GM21360 (cell line): ENCODE measurements around the gene ADIG.
"Not testable (repeated sequence)": the region's sequence is repeated elsewhere in the genome, so short reads cannot be mapped to it uniquely, and the experiment has no call there.

ENCODE experiments used
- ATAC-seq: cut with Tn5 transposase; IDR thresholded peaks from one replicate; pipeline ENCODE4 v1.9.1; 2021; ENCODE audit warnings: mild to moderate bottlenecking, moderate library complexity; ENCODE audit not compliant: unreplicated experiment

ADIG gene

GRCh38 chr20:38569747-38570525 lies 11.1 kb upstream of the ADIG start:
- ATAC-seq: no peak

- no peak for ATAC-seq
These were observed 7.6 kb upstream of the ADIG start for GRCh38 chr20:38573413-38573812.

DNA sequence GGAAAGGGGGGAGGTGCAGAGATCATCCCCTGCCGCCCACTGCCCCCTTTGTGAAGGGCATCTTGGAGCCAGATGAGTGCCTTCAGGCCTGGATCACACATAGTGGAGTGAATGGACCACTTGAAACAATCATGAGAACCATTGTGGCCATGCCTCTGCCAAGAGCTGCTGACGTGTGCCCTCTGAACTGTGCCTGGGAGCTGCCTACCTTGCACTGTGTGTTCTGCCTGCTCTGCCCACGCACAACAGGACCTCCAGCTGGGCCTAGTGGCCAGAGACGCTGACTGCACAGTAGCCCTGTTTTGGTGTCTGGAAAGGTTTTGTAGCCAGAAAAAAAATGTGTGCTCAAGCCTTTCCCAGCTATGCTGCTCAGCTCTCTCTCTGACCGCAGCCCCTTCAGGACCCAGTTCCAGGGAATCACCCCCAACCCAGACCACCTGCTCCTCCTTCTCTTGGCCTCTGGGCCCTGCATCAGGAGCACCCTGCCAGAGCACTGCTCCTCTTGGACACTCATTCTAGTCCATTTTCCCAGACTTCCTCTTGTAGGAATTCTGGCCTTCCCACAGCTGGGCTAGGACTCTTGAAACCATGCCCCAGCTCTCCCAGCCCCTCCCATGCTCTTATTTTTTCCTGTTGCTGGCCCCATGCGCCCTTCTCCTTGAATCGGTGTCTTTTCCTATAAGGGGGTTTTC lies 1.6 kb upstream of the ADIG start:
- ATAC-seq: no peak

DNA sequence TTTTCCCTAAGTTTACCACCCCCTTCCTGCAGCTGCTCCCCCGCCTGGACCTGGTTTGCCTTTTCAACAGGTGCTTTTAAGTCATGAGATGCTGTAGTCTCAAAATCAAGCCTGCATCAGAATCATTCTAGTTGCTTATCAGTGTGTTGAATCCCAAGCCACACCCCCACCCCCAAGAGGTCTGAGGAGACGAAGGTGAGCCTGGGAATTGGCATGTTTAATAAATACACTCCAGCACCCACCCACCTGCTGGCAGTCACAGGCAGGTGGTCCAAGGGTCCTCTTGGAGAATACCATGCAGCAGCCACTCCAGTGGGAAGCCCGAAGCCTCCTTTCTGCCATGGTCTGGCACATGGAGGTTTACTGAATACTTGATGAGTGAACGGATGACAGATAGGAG lies 1.1 kb upstream of the ADIG start:
- no peak for ATAC-seq

GRCh38 chr20:38581830-38582358 lies 897 bp downstream of the ADIG start:
- no peak for ATAC-seq

DNA sequence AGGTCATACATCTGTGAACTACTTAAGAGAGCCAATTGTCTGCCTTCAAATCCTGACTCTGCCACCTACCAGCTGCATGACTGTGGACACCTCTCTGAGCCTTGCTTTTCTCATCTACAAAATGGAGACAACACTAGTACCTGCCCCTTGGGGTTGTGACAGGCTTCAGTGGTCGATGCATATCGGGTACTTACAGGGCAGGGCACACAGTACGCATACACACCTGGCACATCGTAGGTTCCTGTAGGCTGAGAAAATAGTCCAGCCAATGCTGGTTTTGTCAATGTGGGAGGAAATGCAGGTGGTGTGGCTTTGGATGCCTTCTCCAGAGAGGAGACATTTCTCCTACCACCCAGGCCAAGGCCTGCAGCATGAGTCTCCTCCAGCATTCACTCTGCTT lies 2.3 kb downstream of the ADIG start:
- no peak for ATAC-seq

GRCh38 chr20:38584099-38584763 lies 3.2 kb downstream of the ADIG start:
- ATAC-seq: no peak

GRCh38 chr20:38585404-38586180 lies 4.6 kb downstream of the ADIG start:
- ATAC-seq: no peak

DNA sequence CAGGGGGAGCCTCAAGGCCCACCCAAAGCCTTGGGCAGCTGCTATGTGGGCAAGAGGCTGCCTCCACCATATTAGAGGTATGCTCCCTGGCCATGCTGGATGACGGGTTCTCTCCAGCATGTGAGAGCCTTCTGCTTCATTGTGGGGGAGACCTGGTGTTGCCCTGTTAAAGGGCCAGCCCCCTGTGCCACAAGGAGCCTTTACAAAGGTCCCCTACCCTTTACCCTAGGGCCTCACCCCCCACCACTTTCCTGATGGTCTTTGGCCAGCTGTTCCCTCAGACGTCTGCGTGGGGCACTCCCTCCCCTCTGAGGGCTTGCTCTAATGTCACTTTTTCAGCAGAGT lies 5.2 kb downstream of the ADIG start:
- no peak for ATAC-seq

DNA sequence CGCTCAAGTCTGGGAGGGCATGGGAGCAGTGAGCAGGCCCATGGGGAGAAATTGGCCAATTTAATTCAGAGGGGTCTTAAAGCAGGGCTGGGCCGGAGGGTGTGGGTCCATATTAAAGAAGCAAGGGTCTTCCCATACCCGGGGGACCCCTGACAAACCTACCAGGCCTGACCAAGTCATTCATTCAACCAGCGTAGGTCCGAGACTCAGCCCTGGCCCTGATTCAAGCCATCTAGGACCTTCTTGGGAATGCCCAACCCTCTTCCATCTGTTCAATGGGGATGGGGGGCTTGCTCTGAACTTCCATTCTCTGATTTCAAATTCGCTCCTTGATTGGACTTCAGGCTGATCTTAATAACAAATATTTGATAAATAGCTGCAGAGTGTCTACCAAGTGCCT lies 7.3 kb downstream of the ADIG start:
- ATAC-seq: no peak

DNA sequence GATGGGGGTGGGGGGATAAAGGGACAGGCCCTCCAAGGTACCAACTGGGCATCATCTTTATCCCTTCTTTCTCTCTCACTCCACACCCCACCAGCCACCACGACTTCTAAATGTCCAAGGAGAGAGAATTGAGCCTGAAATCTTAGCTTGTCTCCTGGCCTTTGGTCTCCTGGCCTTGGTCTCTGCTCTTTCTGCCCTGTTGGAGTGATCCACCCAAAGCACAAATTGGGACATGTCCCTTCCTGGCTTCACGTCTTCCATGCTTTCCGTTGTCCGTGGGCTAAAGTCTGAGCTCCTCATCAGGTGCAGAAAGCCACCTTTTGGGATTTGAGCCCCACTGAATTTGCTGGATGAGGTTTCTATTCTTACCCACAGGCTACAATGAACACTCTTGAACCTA lies 8.4 kb downstream of the ADIG start:
- ATAC-seq: no peak

DNA sequence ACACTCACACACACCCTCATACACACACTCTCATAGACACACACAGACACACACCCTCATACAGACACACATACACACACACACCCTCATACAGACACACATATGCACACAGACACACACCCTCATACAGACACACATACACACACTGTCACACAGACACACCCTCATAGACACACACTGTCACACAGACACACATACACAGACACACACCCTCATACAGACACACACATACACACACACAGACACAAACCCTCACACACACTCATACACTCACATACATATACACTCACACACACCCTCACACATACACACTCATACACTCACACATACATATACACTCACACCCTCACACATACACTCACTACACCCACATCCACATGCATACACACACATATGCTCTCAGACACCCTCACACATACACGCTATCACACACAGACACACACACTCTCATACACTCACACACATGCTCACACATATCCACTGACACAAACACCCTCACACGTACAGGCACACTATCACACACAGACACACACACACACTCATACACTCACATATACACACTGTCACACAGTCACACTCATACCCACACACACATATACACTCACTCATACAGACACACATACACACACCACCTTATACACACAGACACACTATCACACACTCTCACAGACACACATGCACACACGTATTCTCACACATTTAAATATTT lies 9.1 kb downstream of the ADIG start:
- ATAC-seq: no peak

- ATAC-seq: no peak
These were observed 9.9 kb downstream of the ADIG start for GRCh38 chr20:38590676-38591473.

DNA sequence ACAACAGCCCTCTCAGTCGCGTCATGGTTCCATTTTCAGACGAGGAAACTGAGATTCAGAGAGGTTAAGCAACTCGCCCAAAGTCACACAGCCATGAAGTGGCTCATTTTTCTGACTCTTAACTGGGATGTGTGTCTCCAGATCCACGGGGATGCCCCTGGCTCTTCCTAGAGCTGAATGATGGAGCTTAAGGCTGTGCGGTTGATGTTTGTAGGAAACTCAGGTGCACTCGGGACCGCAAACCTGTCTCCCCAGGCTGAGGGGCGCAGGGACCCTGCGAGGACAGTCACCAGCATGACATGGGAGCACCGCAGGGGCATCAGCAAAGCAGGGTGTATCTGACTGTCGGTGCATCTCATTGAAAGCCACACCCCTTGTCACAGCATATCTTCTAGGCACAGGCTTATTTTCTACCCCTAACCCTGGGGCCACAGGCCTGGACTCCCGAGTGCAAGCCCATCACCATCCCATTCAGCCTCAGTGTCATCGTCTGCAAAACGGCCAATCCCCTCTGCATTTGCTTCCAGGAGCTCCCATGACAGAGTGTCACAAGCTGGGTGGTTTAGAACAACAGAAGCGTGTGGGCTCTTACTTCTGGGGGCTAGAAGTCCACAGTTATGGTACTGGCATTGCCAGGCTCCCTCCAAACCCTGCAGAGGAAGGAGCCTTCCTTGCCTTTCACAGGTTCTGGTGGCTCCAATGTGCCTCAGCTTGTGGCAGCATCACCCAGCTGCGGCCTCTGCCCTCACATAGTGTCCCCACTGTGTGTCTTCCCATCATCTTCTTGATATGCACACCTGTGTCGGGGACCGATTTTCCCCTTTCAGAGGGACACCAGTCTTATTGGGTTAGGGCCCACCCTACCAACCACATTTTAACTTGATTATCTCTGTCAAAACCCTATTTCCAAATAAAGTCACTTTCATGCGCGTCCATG lies 10.7 kb downstream of the ADIG start:
- no peak for ATAC-seq

GRCh38 chr20:38592411-38592790 lies 11.4 kb downstream of the ADIG start:
- ATAC-seq: not testable (repeated sequence)

DNA sequence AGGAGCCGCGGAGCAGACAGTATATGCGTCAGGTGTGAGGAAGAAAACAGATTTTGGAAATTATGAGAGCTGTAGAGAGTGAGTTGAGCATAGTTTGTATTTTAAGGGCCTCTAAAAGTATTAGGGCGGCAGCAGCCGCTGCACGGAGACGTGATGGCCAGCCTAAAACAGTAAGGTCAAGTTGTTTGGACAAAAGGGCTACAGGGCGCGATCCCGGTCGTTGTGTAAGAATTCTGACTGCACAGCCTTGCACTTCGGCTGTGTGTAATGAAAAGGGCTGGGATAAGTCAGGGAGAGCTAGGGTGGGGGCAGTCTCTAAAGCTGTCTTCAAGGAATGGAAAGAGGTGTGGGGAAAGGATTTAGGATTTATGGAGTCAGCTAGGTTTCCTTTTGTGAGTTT lies 13.3 kb downstream of the ADIG start:
- ATAC-seq: not testable (repeated sequence)

DNA sequence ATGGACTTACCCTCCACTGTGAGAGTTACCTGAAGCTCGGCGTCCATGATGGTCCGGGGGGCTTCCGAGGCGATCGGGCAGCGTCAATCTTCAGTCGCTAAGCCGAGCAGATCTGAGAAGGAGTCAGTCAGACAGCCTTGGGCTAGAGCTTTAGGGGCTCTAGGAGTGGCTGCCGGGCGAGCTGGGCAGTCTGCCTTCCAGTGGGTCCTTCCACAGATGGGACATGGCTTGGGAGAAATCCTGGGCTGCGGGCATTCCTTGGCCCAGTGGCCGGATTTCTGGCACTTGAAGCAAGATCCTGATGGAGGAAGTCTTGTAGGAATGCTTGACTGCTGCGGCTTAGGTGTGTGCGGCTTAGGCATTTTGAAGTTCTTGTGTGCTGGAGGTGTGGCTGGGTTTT lies 14.9 kb downstream of the ADIG start:
- not testable (repeated sequence) for ATAC-seq

- ATAC-seq: no peak
These were observed 18.4 kb downstream of the ADIG start for GRCh38 chr20:38599410-38599882.
